ENCODE data around the gene ACTR3C. TPM values are rescaled to one million over a fixed set of nuclear protein-coding genes. Genes with fewer than 3 reads are reported as not detected.
"Not testable (repeated sequence)": the region's sequence is repeated elsewhere in the genome, so short reads cannot be mapped to it uniquely, and the experiment has no call there.

Gene ACTR3C
- total and polyA plus RNA-seq, 4 donors, result 6.8 to 34.2 (median 10.5) TPM

DNA sequence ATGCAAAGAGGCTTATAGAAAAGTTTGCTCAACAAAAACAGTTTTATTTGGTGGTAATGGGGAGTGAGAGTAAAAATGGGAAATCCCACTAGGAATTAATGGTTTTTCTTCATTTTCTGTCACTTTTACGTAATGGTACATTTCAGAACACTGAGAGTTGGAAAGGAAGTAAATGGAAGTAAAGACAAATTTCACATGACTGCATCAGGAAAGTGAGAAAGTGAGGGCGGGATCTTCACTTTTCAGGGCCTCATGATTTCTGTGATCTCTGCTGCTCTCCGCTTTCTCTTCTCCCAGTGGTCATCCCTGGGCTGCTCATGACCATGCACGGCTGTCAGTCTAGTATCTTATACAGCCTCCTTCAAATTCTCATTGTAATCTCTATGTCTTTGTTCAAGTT is 117.5 kb downstream of the ACTR3C start:
- H3K9me3 ChIP-seq (ENCODE audit: control insufficient read depth in 4 of 4, insufficient read depth in 3 of 4, low read length in 3 of 4); DNase-seq; H3K27ac ChIP-seq (ENCODE audit: low read depth in 1 of 2, low read length in 1 of 2); H3K36me3 ChIP-seq (ENCODE audit: control insufficient read depth in 4 of 4, insufficient read depth in 4 of 4, low read length in 4 of 4); ATAC-seq (ENCODE audit: insufficient read depth, low FRiP score); H3K9ac ChIP-seq (ENCODE audit: insufficient read depth in 1 of 2, low read length in 2 of 2); H3K4me3 ChIP-seq; H3K4me1 ChIP-seq (ENCODE audit: control insufficient read depth in 5 of 5, insufficient read depth in 5 of 5, low read length in 5 of 5); H3K27me3 ChIP-seq (ENCODE audit: control insufficient read depth in 3 of 3, insufficient read depth in 3 of 3, low read length in 2 of 3): not testable (repeated sequence)
- 65 to 70% methylated on average over 4 of the region's 4 CpGs for WGBS, 2 donors

DNA sequence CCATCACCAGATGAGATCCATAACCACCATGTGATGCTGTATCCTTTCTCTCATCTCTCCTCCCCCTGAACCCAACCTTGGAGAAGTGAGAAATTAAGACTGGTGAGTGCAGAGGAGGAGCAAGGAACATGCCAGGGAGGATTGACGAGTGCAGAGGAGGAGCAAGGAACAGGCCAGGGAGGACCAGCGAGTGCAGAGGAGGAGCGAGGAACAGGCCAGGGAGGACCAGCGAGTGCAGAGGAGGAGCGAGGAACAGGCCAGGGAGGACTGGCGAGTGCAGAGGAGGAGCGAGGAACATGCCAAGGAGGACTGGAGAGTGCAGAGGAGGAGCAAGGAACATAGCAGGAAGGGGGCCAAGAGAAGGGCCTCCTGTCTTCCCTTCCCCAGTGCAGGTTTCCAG is 118.8 kb downstream of the ACTR3C start:
- not testable (repeated sequence) for H3K36me3 ChIP-seq (ENCODE audit: control insufficient read depth in 4 of 4, insufficient read depth in 4 of 4, low read length in 4 of 4); H3K4me3 ChIP-seq; H3K9ac ChIP-seq (ENCODE audit: insufficient read depth in 1 of 2, low read length in 2 of 2); H3K4me1 ChIP-seq (ENCODE audit: control insufficient read depth in 5 of 5, insufficient read depth in 5 of 5, low read length in 5 of 5); H3K27me3 ChIP-seq (ENCODE audit: control insufficient read depth in 3 of 3, insufficient read depth in 3 of 3, low read length in 2 of 3); DNase-seq; H3K27ac ChIP-seq (ENCODE audit: low read depth in 1 of 2, low read length in 1 of 2); H3K9me3 ChIP-seq (ENCODE audit: control insufficient read depth in 4 of 4, insufficient read depth in 3 of 4, low read length in 3 of 4); ATAC-seq (ENCODE audit: insufficient read depth, low FRiP score)
- WGBS, 2 donors, result 86 to 96% methylated on average over 7 of the region's 7 CpGs

- not testable (repeated sequence) for H3K9me3 ChIP-seq (ENCODE audit: control insufficient read depth in 4 of 4, insufficient read depth in 3 of 4, low read length in 3 of 4); ATAC-seq (ENCODE audit: insufficient read depth, low FRiP score); H3K9ac ChIP-seq (ENCODE audit: insufficient read depth in 1 of 2, low read length in 2 of 2); H3K4me3 ChIP-seq; H3K4me1 ChIP-seq (ENCODE audit: control insufficient read depth in 5 of 5, insufficient read depth in 5 of 5, low read length in 5 of 5); H3K27me3 ChIP-seq (ENCODE audit: control insufficient read depth in 3 of 3, insufficient read depth in 3 of 3, low read length in 2 of 3); H3K36me3 ChIP-seq (ENCODE audit: control insufficient read depth in 4 of 4, insufficient read depth in 4 of 4, low read length in 4 of 4); H3K27ac ChIP-seq (ENCODE audit: low read depth in 1 of 2, low read length in 1 of 2); DNase-seq
- 45 to 76% methylated on average over 4 of the region's 4 CpGs for WGBS, 2 donors
Measured at GRCh38 chr7:150202894-150203293, 120.5 kb downstream of the ACTR3C start.

Other genes with a start within 250 kb of the ACTR3C start
- gene LRRC61, start 190 bp downstream of the ACTR3C start, total RNA-seq, result 10 to 100 TPM in 1 of 2 donors, 1 to 10 TPM in 1; 9.4 to 18.8 TPM
- gene LRRC61, start 190 bp downstream of the ACTR3C start, polyA plus RNA-seq, result 10 to 100 TPM in 1 of 2 donors, 1 to 10 TPM in 1; 7.1 to 16.6 TPM
- gene RARRES2, start 18.1 kb upstream of the ACTR3C start, total RNA-seq, result 100 to 1,000 TPM; 123 to 161 TPM
- 100 to 1,000 TPM; 164 to 212 TPM for gene RARRES2, start 18.1 kb upstream of the ACTR3C start, polyA plus RNA-seq
- 100 to 1,000 TPM in 1 of 2 donors, 10 to 100 TPM in 1; 50.3 to 135 TPM for gene REPIN1, start 45.3 kb upstream of the ACTR3C start, total RNA-seq
- gene REPIN1, start 45.3 kb upstream of the ACTR3C start, polyA plus RNA-seq, result 10 to 100 TPM; 38.4 to 73.8 TPM
- 1 to 10 TPM; 4.4 to 5.4 TPM for gene ZNF775, start 55.8 kb upstream of the ACTR3C start, total RNA-seq
- 1 to 10 TPM; 1.4 to 3.2 TPM for gene ZNF775, start 55.8 kb upstream of the ACTR3C start, polyA plus RNA-seq
- gene GIMAP8, start 127.1 kb upstream of the ACTR3C start, total RNA-seq, result 10 to 100 TPM; 20.9 to 25.0 TPM
- gene GIMAP8, start 127.1 kb upstream of the ACTR3C start, polyA plus RNA-seq, result 10 to 100 TPM; 14.4 to 23.0 TPM
- gene GIMAP7, start 191.3 kb upstream of the ACTR3C start, total RNA-seq, result 10 to 100 TPM; 20.6 to 30.8 TPM
- 10 to 100 TPM; 39.8 to 54.7 TPM for gene GIMAP7, start 191.3 kb upstream of the ACTR3C start, polyA plus RNA-seq
- 10 to 100 TPM; 49.0 to 66.2 TPM for gene GIMAP4, start 243.8 kb upstream of the ACTR3C start, total RNA-seq
- 10 to 100 TPM; 26.2 to 48.3 TPM for gene GIMAP4, start 243.8 kb upstream of the ACTR3C start, polyA plus RNA-seq